Right cardiac atrium (tissue), 5 donors: Measurements from ENCODE around the gene TMEM254. TPM values are rescaled to one million over a fixed set of nuclear protein-coding genes. Genes with fewer than 3 reads are reported as not detected.
"Not testable (repeated sequence)": the region's sequence is repeated elsewhere in the genome, so short reads cannot be mapped to it uniquely, and the experiment has no call there.

Experiments
- ATAC-seq, 2 donors: fragments of 200-7000 bp; cut with Tn5 transposase; one replicate each; pipeline versions ENCODE4 v1.8.0 to v1.9.1; 2020; ENCODE audit warnings: moderate library complexity in 2 of 2, mild to moderate bottlenecking in 1 of 2
- DNase-seq, 3 donors: peaks; one replicate each; pipeline ENCODE4 v3.0.0-alpha.2; 2020
- H3K27ac ChIP-seq: one replicate; pipeline ENCODE4 v1.5.1; 2013; ENCODE audit warnings: mild to moderate bottlenecking, low read length, control low read depth, moderate library complexity
- H3K27me3 ChIP-seq: one replicate; pipeline ENCODE4 v1.6.1; 2013; ENCODE audit not compliant: control insufficient read depth, insufficient read depth
- H3K4me1 ChIP-seq: one replicate; pipeline ENCODE4 v1.6.1; 2013; ENCODE audit warnings: low read length; ENCODE audit not compliant: control insufficient read depth, insufficient read depth
- H3K4me3 ChIP-seq: one replicate; pipeline ENCODE4 v1.5.1; 2013; ENCODE audit warnings: low read length, control low read depth
- H3K9me3 ChIP-seq: one replicate; pipeline ENCODE4 v1.6.1; 2013; ENCODE audit warnings: low read length; ENCODE audit not compliant: control insufficient read depth
- WGBS: extraction: QIAGEN DNeasy Blood & Tissue Kit; methylation state at CpG from one replicate; pipeline ENCODE4 v1.1.7; 2013; 5-methylcytosine and 5-hydroxymethylcytosine counted together
- intact Hi-C, 4 donors: fragments of 100-400 bp; cut with DNase I; formaldehyde crosslinking; loops; one replicate each; pipeline versions ENCODE4 v1.11.0 to v1.14.0; 2022 to 2023
- polyA plus RNA-seq: library from polyadenylated mRNA; stranded (reverse); fragments of 200-250 nt; gene quantifications from one replicate; pipeline ENCODE4 v1.2.3, GENCODE V29; 2013
- total RNA-seq, 4 donors: library from RNA; stranded (reverse); fragmentation: NEBNext Ultra II Directional; extraction: Animal tissue kit (Norgen Biotek cat#: 25700); gene quantifications; one replicate each; pipeline ENCODE4 v1.2.1, GENCODE V29; 2021
- donor health status: healthy with polysubstance abuse.
- donor health status: DM: no; HTN: yes; CAD: no.
- donor health status: DM: no; HTN: no; CAD: no.
- donor health status: DM: no; HTN: yes; CAD: no; lungs with severe emphysema.
- donor health status: DM: yes; HTN: yes; CAD: no.

Gene TMEM254
- total and polyA plus RNA-seq, 5 donors, result 4.7 to 9.0 (median 8.1) TPM

GRCh38 chr10:80075781-80076180 lies 2.7 kb upstream of the TMEM254 start:
- Histone ChIP-seq H3K4me3 (no peak overlapping the region), H3K27me3 (no peaks in the 10 kb centered on the region), H3K27ac (no peak overlapping the region), H3K9me3 (no peaks in the 10 kb centered on the region), H3K4me1 (no peaks in the 10 kb centered on the region)
- ATAC-seq (no peak), DNase-seq (no peak)
- intact Hi-C loops, result loop anchor here in 3 of 4 donors (5.0 to 10.0 kb wide), 2 partner anchors 57 to 59 kb away; partner anchors contain the start of gene PLAC9 (in 3 of the 3)
- WGBS, result 96% methylated on average over 1 of the region's 1 CpG

DNA sequence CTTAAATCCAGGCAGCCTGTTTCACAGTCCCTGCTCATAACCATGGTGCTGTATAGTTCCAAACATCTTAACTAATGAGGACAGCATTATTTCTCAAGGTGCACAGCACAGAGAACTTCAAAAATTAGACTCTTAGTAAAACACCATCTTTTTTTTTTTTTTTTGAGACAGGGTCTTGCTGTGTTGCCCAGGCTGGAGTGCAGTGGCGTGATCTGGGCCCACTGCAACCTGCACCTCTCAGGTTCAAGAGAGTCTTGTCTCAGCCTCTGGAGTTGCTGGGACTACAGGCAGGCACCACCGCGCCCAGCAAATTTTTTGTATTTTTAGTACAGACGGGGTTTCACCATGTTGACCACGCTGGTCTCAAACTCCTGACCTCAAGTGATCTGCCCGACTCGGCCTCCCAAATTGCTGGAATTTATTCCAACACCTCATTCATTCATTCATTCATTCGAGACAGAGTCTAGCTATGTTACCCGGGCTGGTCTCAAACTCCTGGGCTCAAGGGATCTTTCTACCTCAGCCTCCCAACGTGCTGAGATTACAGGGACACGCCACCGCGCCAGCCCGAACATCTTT lies 507 bp upstream of the TMEM254 start:
- no peak for ATAC-seq
- DNase-seq, result no peak
- no peaks in the 10 kb centered on the region for H3K4me1 ChIP-seq
- H3K27me3 ChIP-seq, result no peaks in the 10 kb centered on the region
- 37% methylated on average over 14 of the region's 14 CpGs for WGBS
- intact Hi-C loops, result loop anchor here in 3 of 4 donors (5.0 to 10.0 kb wide), 2 partner anchors 54 to 57 kb away; partner anchors contain the start of gene PLAC9 (in 3 of the 3)
- peak overlapping the region; percentile 91 for H3K4me3 ChIP-seq
- no peaks in the 10 kb centered on the region for H3K9me3 ChIP-seq
- peak overlapping the region; percentile 98 for H3K27ac ChIP-seq

GRCh38 chr10:80079312-80079719 lies 851 bp downstream of the TMEM254 start:
- no peaks in the 10 kb centered on the region for H3K27me3 ChIP-seq
- H3K4me3 ChIP-seq, result peak overlapping the region; percentile 91
- intact Hi-C loops, result loop anchor here in 3 of 4 donors (5.0 to 10.0 kb wide), 2 partner anchors 53 to 55 kb away; partner anchors contain the start of gene PLAC9 (in 3 of the 3)
- no peaks in the 10 kb centered on the region for H3K9me3 ChIP-seq
- DNase-seq, result no peak
- H3K4me1 ChIP-seq, result no peaks in the 10 kb centered on the region
- no peak for ATAC-seq
- 6% methylated on average over 12 of the region's 12 CpGs for WGBS
- peak overlapping the region; percentile 79 for H3K27ac ChIP-seq

GRCh38 chr10:80081026-80081425 lies 2.6 kb downstream of the TMEM254 start:
- Histone ChIP-seq H3K4me1 (no peaks in the 10 kb centered on the region), H3K27ac (no peak overlapping the region), H3K27me3 (no peaks in the 10 kb centered on the region), H3K4me3 (no peak overlapping the region), H3K9me3 (no peaks in the 10 kb centered on the region)
- no peak for ATAC-seq
- DNase-seq, result no peak
- 90% methylated on average over 9 of the region's 9 CpGs for WGBS
- intact Hi-C loops, result no loop called here

DNA sequence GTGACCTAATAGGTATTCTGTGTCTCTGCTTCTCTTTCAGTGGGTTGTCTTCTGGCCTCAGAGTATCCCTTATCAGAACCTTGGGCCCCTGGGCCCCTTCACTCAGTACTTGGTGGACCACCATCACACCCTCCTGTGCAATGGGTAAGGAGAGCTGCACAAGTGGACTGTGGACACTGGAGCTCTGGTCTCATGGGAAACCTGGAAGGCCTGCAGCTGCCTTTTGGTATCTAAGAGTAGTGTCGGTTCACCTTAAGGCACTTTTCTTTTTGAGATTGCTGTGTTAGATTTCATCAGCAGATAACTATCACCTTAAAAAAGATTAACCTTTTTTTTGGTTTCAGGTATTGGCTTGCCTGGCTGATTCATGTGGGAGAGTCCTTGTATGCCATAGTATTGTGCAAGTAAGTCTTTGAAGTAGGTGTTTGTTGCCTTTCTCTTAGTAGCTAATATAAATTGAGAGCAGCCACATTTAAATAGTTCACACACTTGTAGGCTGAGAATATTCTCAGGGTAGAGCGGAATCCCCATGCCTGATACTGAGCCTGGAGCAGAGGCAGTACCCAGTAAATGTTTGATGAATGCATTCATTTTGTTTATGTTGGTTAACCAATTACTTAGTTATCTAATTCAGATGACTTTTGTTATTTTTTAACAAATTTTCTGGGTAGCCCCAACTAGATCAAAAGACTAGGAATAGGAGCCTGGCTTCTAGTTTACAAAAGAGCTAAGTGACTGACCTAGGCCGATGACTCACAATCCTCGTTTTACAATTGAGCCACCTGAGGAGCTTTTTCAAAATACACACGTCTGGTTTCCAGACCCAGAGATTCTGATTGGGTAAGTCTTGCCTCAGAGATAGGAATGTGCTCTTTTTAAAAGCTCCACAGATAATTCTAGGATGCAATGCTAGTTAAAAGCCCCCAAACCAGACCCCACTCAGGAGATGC lies 3.6 kb downstream of the TMEM254 start:
- H3K4me1 ChIP-seq, result no peaks in the 10 kb centered on the region
- no peaks in the 10 kb centered on the region for H3K27me3 ChIP-seq
- H3K27ac ChIP-seq, result no peak overlapping the region
- H3K9me3 ChIP-seq, result no peaks in the 10 kb centered on the region
- DNase-seq (no peak), ATAC-seq (no peak)
- 82% methylated on average over 5 of the region's 5 CpGs for WGBS
- H3K4me3 ChIP-seq, result no peak overlapping the region
- intact Hi-C loops, result no loop called here

GRCh38 chr10:80090121-80090520 lies 11.7 kb downstream of the TMEM254 start:
- no peaks in the 10 kb centered on the region for H3K4me1 ChIP-seq
- no peaks in the 10 kb centered on the region for H3K27me3 ChIP-seq
- no peak overlapping the region for H3K27ac ChIP-seq
- intact Hi-C loops, result no loop called here
- no peak for DNase-seq
- no peak overlapping the region for H3K4me3 ChIP-seq
- no peaks in the 10 kb centered on the region for H3K9me3 ChIP-seq
- no peak for ATAC-seq
- 87% methylated on average over 2 of the region's 2 CpGs for WGBS

- intact Hi-C loops, result no loop called here
Measured at GRCh38 chr10:80094231-80094630, 15.8 kb downstream of the TMEM254 start.

DNA sequence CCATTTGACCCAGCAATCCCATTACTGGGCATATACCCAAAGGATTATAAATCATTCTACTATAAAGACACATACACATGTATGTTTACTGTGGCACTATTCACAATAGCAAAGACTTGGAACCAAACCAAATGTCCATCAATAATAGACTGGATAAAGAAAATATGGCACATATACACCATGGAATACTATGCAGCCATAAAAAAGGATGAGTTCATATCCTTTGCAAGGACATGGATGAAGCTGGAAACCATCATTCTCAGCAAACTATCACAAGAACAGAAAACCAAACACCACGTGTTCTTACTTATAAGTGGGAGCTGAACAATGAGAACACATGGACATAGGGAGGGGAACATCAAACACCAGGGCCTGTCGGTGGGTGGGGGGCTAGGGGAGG lies 19.8 kb downstream of the TMEM254 start:
- H3K27me3 ChIP-seq, ATAC-seq, DNase-seq, H3K27ac ChIP-seq, intact Hi-C loops, H3K4me3 ChIP-seq, H3K4me1 ChIP-seq, H3K9me3 ChIP-seq: not testable (repeated sequence)
- WGBS, result 93% methylated on average over 2 of the region's 2 CpGs

More at GRCh38 chr10:80094231-80094630, 15.8 kb downstream of the TMEM254 start:
- no peak overlapping the region for H3K27ac ChIP-seq
- no peaks in the 10 kb centered on the region for H3K27me3 ChIP-seq
- H3K4me3 ChIP-seq, result no peak overlapping the region
- 81% methylated on average over 2 of the region's 2 CpGs for WGBS
- H3K9me3 ChIP-seq, result no peaks in the 10 kb centered on the region
- no peak for DNase-seq
- no peak for ATAC-seq
- no peaks in the 10 kb centered on the region for H3K4me1 ChIP-seq

DNA sequence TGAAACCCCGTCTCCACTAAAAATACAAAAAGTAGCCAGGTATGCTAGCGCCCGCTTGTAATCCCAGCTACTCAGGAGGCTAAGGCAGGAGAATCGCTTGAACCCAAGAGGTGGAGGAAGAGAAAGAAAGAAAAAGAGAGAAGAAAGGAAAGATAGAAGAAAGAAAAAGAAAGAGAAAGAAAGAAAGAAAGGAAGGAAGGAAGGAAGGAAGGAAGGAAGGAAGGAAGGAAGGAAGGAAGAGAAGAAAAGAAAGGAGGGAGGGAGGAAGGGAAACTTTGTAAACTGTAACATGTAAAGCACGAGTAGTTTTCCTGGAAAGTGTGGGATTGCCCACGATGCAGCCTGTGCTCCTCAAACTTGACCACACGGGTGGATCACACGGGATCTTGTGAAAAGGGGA lies 20.8 kb downstream of the TMEM254 start:
- H3K27ac ChIP-seq, H3K4me3 ChIP-seq, H3K27me3 ChIP-seq, DNase-seq, ATAC-seq, H3K4me1 ChIP-seq, H3K9me3 ChIP-seq, intact Hi-C loops: not testable (repeated sequence)
- WGBS, result 84% methylated on average over 8 of the region's 8 CpGs

DNA sequence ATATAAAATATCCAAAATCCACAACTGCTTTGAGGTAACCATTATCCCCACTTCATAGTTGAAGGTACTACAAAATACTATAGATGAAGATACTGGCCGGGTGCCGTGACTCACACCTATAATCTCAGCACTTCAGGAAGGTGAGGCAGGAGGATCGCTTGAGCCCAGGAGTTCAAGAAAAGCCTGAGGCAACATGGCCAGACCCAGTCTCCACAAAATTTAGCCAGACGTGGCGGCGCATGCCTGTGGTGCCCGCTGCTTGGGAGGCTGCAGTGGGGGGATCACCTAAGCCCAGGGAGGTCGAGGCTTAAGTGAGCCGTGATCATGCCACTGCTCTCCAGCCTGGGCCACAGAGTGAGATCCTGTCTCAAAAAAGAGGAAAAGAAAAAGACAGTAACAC lies 21.7 kb downstream of the TMEM254 start:
- WGBS, result 95% methylated on average over 9 of the region's 9 CpGs
- no peak overlapping the region for H3K27ac ChIP-seq
- peaks cover 7% of the 10 kb centered on the region for H3K4me1 ChIP-seq
- no peaks in the 10 kb centered on the region for H3K9me3 ChIP-seq
- ATAC-seq, result no peak
- no peak for DNase-seq
- H3K4me3 ChIP-seq, result no peak overlapping the region
- H3K27me3 ChIP-seq, result no peaks in the 10 kb centered on the region
- intact Hi-C loops, result no loop called here
